NT2/D1 (cell line): ENCODE measurements around the gene NRDC.
"Not testable (repeated sequence)": the region's sequence is repeated elsewhere in the genome, so short reads cannot be mapped to it uniquely, and the experiment has no call there.

Experiments used
- YY1 ChIP-seq: IDR thresholded peaks from 2 replicates; pipeline ENCODE4 v1.6.1; 2011; ENCODE audit not compliant: insufficient read length, insufficient read depth
- ZNF274 ChIP-seq: IDR thresholded peaks from 2 replicates; pipeline ENCODE4 v1.6.1; 2011; ENCODE audit warnings: mild to moderate bottlenecking, low read depth, low read length

DNA sequence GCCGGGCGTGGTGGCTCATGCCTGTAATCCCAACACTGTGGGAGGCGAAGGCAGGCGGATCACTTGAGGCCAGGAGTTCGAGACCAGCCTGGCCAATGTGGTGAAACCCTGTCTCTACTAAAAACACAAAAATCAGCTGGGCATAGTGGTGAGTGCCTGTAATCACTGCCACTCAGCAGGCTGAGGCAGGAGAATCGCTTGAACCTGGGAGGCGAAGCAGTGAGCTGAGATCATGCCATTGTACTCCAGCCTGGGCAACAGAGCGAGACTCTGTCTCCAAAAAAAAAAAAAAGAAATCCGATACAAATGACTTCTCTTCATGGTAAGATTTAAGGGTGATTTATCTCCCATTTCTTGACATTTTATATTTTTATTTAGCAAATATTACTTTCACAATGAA is 59.5 kb downstream of the NRDC start:
- TF ChIP-seq YY1, ZNF274: not testable (repeated sequence)
